DND-41 (cell line): ENCODE results near the gene YTHDF2.
"Not testable (repeated sequence)": the region's sequence is repeated elsewhere in the genome, so short reads cannot be mapped to it uniquely, and the experiment has no call there.

Experiments used
- ATAC-seq: fragments of 200-7000 bp; cut with Tn5 transposase; 3 replicates; pipeline ENCODE4 v1.9.1; 2021; ENCODE audit warnings: low read depth; ENCODE audit not compliant: insufficient read depth
- DNase-seq: peaks from one replicate; pipeline ENCODE4 v3.0.0-alpha.2; 2020
- H2AFZ ChIP-seq: 2 replicates; pipeline ENCODE4 v1.6.0; 2012; ENCODE audit warnings: low read depth, low read length
- H3K27ac ChIP-seq: 2 replicates; pipeline ENCODE4 v1.5.1; 2012; ENCODE audit warnings: low read length, inconsistent platforms
- H3K27me3 ChIP-seq: fragments of 200-600 bp; sonication (generic); 2 replicates; pipeline ENCODE4 v1.6.0; 2012; ENCODE audit warnings: low read length, mild to moderate bottlenecking, inconsistent platforms; ENCODE audit not compliant: insufficient read depth, poor library complexity
- H3K36me3 ChIP-seq: 2 replicates; pipeline ENCODE4 v1.5.1; 2012; ENCODE audit warnings: low read length, inconsistent platforms; ENCODE audit not compliant: insufficient read depth
- H3K4me1 ChIP-seq: 2 replicates; pipeline ENCODE4 v1.5.1; 2012; ENCODE audit warnings: mild to moderate bottlenecking, low read length; ENCODE audit not compliant: insufficient read depth
- H3K4me2 ChIP-seq: 2 replicates; pipeline ENCODE4 v1.6.0; 2012; ENCODE audit warnings: mild to moderate bottlenecking, moderate library complexity, low read length, inconsistent platforms; ENCODE audit not compliant: insufficient read depth
- H3K4me3 ChIP-seq, 2 experiments: fragments of 200-600 bp in 1 of 2; shearing (Covaris generic) in 1 of 2; 2 replicates each; pipeline ENCODE4 v1.5.1; 2012 to 2016; ENCODE audit warnings: inconsistent platforms in 2 of 2, low read length in 2 of 2, mild to moderate bottlenecking in 2 of 2, low read depth in 1 of 2, moderate library complexity in 1 of 2
- H3K79me2 ChIP-seq: 2 replicates; pipeline ENCODE4 v1.6.0; 2012; ENCODE audit warnings: low read length, inconsistent platforms; ENCODE audit not compliant: insufficient read depth
- H3K9ac ChIP-seq: 2 replicates; pipeline ENCODE4 v1.6.0; 2012; ENCODE audit warnings: low read depth, mild to moderate bottlenecking, inconsistent platforms, low read length, moderate library complexity
- H3K9me3 ChIP-seq: 2 replicates; pipeline ENCODE4 v1.5.1; 2012; ENCODE audit warnings: low read length, moderate library complexity, mild to moderate bottlenecking, inconsistent platforms; ENCODE audit not compliant: insufficient read depth, severe bottlenecking
- H4K20me1 ChIP-seq: 2 replicates; pipeline ENCODE4 v1.6.0; 2012; ENCODE audit warnings: low read length; ENCODE audit not compliant: insufficient read depth
- EZH2 ChIP-seq: IDR thresholded peaks from 3 replicates; pipeline ENCODE4 v1.6.1; 2012; ENCODE audit warnings: borderline replicate concordance, low read depth, mild to moderate bottlenecking, moderate library complexity, low read length, inconsistent platforms; ENCODE audit not compliant: severe bottlenecking
- TF ChIP-seq, protein P1 (sequence below): IDR thresholded peaks from 2 replicates; pipeline ENCODE4 v1.5.1; 2012; ENCODE audit warnings: borderline replicate concordance, low read length, moderate library complexity, mild to moderate bottlenecking; ENCODE audit not compliant: poor library complexity, severe bottlenecking; ENCODE audit errors: extremely low read depth

Gene YTHDF2

GRCh38 chr1:28719332-28719619 is 17.5 kb upstream of the YTHDF2 start:
- TF ChIP-seq EZH2 = no peak
- TF ChIP-seq, protein P1, sequence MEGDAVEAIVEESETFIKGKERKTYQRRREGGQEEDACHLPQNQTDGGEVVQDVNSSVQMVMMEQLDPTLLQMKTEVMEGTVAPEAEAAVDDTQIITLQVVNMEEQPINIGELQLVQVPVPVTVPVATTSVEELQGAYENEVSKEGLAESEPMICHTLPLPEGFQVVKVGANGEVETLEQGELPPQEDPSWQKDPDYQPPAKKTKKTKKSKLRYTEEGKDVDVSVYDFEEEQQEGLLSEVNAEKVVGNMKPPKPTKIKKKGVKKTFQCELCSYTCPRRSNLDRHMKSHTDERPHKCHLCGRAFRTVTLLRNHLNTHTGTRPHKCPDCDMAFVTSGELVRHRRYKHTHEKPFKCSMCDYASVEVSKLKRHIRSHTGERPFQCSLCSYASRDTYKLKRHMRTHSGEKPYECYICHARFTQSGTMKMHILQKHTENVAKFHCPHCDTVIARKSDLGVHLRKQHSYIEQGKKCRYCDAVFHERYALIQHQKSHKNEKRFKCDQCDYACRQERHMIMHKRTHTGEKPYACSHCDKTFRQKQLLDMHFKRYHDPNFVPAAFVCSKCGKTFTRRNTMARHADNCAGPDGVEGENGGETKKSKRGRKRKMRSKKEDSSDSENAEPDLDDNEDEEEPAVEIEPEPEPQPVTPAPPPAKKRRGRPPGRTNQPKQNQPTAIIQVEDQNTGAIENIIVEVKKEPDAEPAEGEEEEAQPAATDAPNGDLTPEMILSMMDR = no peak
- no peak overlapping the region for H3K27ac ChIP-seq
- no peaks in the 10 kb centered on the region for H3K27me3 ChIP-seq
- no peaks in the 10 kb centered on the region for H3K4me1 ChIP-seq
- DNase-seq = no peak
- H3K4me3 ChIP-seq = no peak overlapping the region
- H4K20me1 ChIP-seq = no peaks in the 10 kb centered on the region
- H3K9ac ChIP-seq = no peak overlapping the region
- H3K36me3 ChIP-seq = peaks cover 9% of the 10 kb centered on the region
- no peak for ATAC-seq
- H3K4me2 ChIP-seq = no peak overlapping the region
- H3K79me2 ChIP-seq = no peaks in the 10 kb centered on the region
- H2AFZ ChIP-seq = no peak overlapping the region
- no peaks in the 10 kb centered on the region for H3K9me3 ChIP-seq

DNA sequence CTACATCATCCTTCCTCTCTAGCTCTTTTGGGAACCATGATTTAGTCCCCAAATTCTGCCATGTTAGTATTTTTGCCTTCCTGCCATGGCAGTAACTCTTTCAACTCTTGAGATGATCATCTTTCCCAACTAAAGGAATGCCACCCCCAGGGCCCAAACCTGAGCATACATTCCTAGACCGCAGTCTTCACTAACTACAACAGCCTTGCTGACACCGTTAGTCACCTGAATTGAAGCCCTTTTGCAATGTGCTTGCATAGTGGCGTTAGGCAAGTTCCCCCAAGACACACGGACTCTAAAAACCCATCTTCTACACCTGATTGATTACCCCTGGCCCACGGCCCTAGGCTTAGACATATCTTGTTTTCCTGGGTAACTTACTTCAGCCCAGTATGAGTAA is 16.4 kb upstream of the YTHDF2 start:
- TF ChIP-seq EZH2 = no peak
- TF ChIP-seq, protein P1 = no peak
- no peak for ATAC-seq
- Histone ChIP-seq H3K36me3 (no peaks in the 10 kb centered on the region; the same call in 1 of the 2 replicates), H3K4me2 (no peak overlapping the region), H3K27ac (no peak overlapping the region), H3K27me3 (no peaks in the 10 kb centered on the region), H3K4me1 (no peaks in the 10 kb centered on the region), H3K9ac (no peak overlapping the region), H3K79me2 (no peaks in the 10 kb centered on the region), H4K20me1 (no peaks in the 10 kb centered on the region), H3K4me3 (no peak overlapping the region), H2AFZ (no peak overlapping the region), H3K9me3 (no peaks in the 10 kb centered on the region)
- no peak for DNase-seq

GRCh38 chr1:28721927-28722326 is 14.8 kb upstream of the YTHDF2 start:
- H3K36me3 ChIP-seq, H3K27me3 ChIP-seq, H3K4me1 ChIP-seq, H3K9ac ChIP-seq, H3K79me2 ChIP-seq, DNase-seq, H3K9me3 ChIP-seq, H3K27ac ChIP-seq, ATAC-seq, H2AFZ ChIP-seq, H3K4me2 ChIP-seq, H4K20me1 ChIP-seq, H3K4me3 ChIP-seq: not testable (repeated sequence)

- ATAC-seq, H3K27me3 ChIP-seq, H2AFZ ChIP-seq, H4K20me1 ChIP-seq, H3K4me2 ChIP-seq, H3K4me1 ChIP-seq, H3K9me3 ChIP-seq, H3K27ac ChIP-seq, H3K36me3 ChIP-seq, H3K4me3 ChIP-seq, H3K9ac ChIP-seq, DNase-seq, H3K79me2 ChIP-seq: not testable (repeated sequence)
Observed at GRCh38 chr1:28725365-28725764, 11.4 kb upstream of the YTHDF2 start.
